T-helper 1 cell treated with Interleukin-12 subunit alpha and Interleukin-12 subunit beta and Interleukin-4 antibody, amounts not matched to agents 30 μg/mL and 1 μg/mL, for 36 hours (primary cell): ENCODE results near the gene WASL.

ENCODE experiments used
- H3K27ac Mint-ChIP-seq: one replicate; pipeline ENCODE4 v1.8.0; 2021; ENCODE audit warnings: mild to moderate bottlenecking, mixed read lengths
- H3K27me3 Mint-ChIP-seq: one replicate; pipeline ENCODE4 v1.8.0; 2021; ENCODE audit warnings: low read depth, mixed read lengths
- H3K36me3 Mint-ChIP-seq: one replicate; pipeline ENCODE4 v1.8.0; 2021; ENCODE audit warnings: low read depth, mixed read lengths
- H3K4me1 Mint-ChIP-seq: one replicate; pipeline ENCODE4 v1.8.0; 2021; ENCODE audit warnings: low read depth, mixed read lengths
- H3K4me3 Mint-ChIP-seq: one replicate; pipeline ENCODE4 v1.8.0; 2021; ENCODE audit warnings: mild to moderate bottlenecking, moderate library complexity, mixed read lengths
- H3K9me3 Mint-ChIP-seq: one replicate; pipeline ENCODE4 v1.8.0; 2021; ENCODE audit warnings: mixed read lengths

Gene WASL

GRCh38 chr7:123712619-123713018 is 36.2 kb downstream of the WASL start:
- Mint-ChIP-seq H3K9me3 (no peaks in the 10 kb centered on the region), H3K27me3 (no peaks in the 10 kb centered on the region), H3K36me3 (peaks cover 11% of the 10 kb centered on the region), H3K4me3 (peak overlapping the region; percentile 1), H3K4me1 (peaks cover 44% of the 10 kb centered on the region), H3K27ac (no peak overlapping the region)

- peaks cover 13% of the 10 kb centered on the region for H3K36me3 Mint-ChIP-seq
- peak overlapping the region; percentile 74 for H3K27ac Mint-ChIP-seq
- H3K4me3 Mint-ChIP-seq = peak overlapping the region; percentile 64
These were observed 36.9 kb downstream of the WASL start for GRCh38 chr7:123711832-123712293.

GRCh38 chr7:123710683-123711082 is 38.1 kb downstream of the WASL start:
- no peaks in the 10 kb centered on the region for H3K9me3 Mint-ChIP-seq
- H3K4me3 Mint-ChIP-seq = no peak overlapping the region
- H3K27ac Mint-ChIP-seq = peak overlapping the region; percentile 13
- H3K36me3 Mint-ChIP-seq = peaks cover 18% of the 10 kb centered on the region
- no peaks in the 10 kb centered on the region for H3K27me3 Mint-ChIP-seq
- H3K4me1 Mint-ChIP-seq = peaks cover 44% of the 10 kb centered on the region

More at GRCh38 chr7:123711832-123712293, 36.9 kb downstream of the WASL start:
- no peaks in the 10 kb centered on the region for H3K27me3 Mint-ChIP-seq
- H3K4me1 Mint-ChIP-seq = peaks cover 44% of the 10 kb centered on the region
- no peaks in the 10 kb centered on the region for H3K9me3 Mint-ChIP-seq

GRCh38 chr7:123709525-123709924 is 39.3 kb downstream of the WASL start:
- no peak overlapping the region for H3K27ac Mint-ChIP-seq
- H3K4me1 Mint-ChIP-seq = peaks cover 39% of the 10 kb centered on the region
- no peaks in the 10 kb centered on the region for H3K27me3 Mint-ChIP-seq
- no peak overlapping the region for H3K4me3 Mint-ChIP-seq
- peaks cover 25% of the 10 kb centered on the region for H3K36me3 Mint-ChIP-seq
- no peaks in the 10 kb centered on the region for H3K9me3 Mint-ChIP-seq

- peak overlapping the region; percentile 7 for H3K27ac Mint-ChIP-seq
- H3K4me3 Mint-ChIP-seq = no peak overlapping the region
- peaks cover 10% of the 10 kb centered on the region for H3K4me1 Mint-ChIP-seq
- H3K36me3 Mint-ChIP-seq = peaks cover 24% of the 10 kb centered on the region
- no peaks in the 10 kb centered on the region for H3K27me3 Mint-ChIP-seq
- no peaks in the 10 kb centered on the region for H3K9me3 Mint-ChIP-seq
These were observed 43.4 kb downstream of the WASL start for GRCh38 chr7:123705211-123705901.

- H3K9me3 Mint-ChIP-seq = no peaks in the 10 kb centered on the region
- H3K27me3 Mint-ChIP-seq = no peaks in the 10 kb centered on the region
- H3K4me1 Mint-ChIP-seq = no peaks in the 10 kb centered on the region
- no peak overlapping the region for H3K4me3 Mint-ChIP-seq
- peaks cover 19% of the 10 kb centered on the region for H3K36me3 Mint-ChIP-seq
- no peak overlapping the region for H3K27ac Mint-ChIP-seq
These were observed 52.7 kb downstream of the WASL start for GRCh38 chr7:123695944-123696677.

- no peaks in the 10 kb centered on the region for H3K27me3 Mint-ChIP-seq
- no peak overlapping the region for H3K4me3 Mint-ChIP-seq
- no peak overlapping the region for H3K27ac Mint-ChIP-seq
- H3K36me3 Mint-ChIP-seq = peaks cover 23% of the 10 kb centered on the region
- H3K9me3 Mint-ChIP-seq = no peaks in the 10 kb centered on the region
- no peaks in the 10 kb centered on the region for H3K4me1 Mint-ChIP-seq
These were observed 56.3 kb downstream of the WASL start for GRCh38 chr7:123692471-123692877.

- Mint-ChIP-seq H3K4me1 (no peaks in the 10 kb centered on the region), H3K4me3 (no peak overlapping the region), H3K9me3 (no peaks in the 10 kb centered on the region), H3K27ac (no peak overlapping the region), H3K36me3 (peaks cover 19% of the 10 kb centered on the region), H3K27me3 (no peaks in the 10 kb centered on the region)
These were observed 58.3 kb downstream of the WASL start for GRCh38 chr7:123690550-123690949.

GRCh38 chr7:123689250-123689649 is 59.6 kb downstream of the WASL start:
- no peak overlapping the region for H3K4me3 Mint-ChIP-seq
- peaks cover 13% of the 10 kb centered on the region for H3K36me3 Mint-ChIP-seq
- H3K27ac Mint-ChIP-seq = no peak overlapping the region
- H3K4me1 Mint-ChIP-seq = no peaks in the 10 kb centered on the region
- H3K9me3 Mint-ChIP-seq = no peaks in the 10 kb centered on the region
- no peaks in the 10 kb centered on the region for H3K27me3 Mint-ChIP-seq

- Mint-ChIP-seq H3K27ac (no peak overlapping the region), H3K4me1 (no peaks in the 10 kb centered on the region), H3K36me3 (peaks cover 14% of the 10 kb centered on the region), H3K27me3 (no peaks in the 10 kb centered on the region), H3K9me3 (no peaks in the 10 kb centered on the region), H3K4me3 (no peak overlapping the region)
These were observed 61.1 kb downstream of the WASL start for GRCh38 chr7:123687727-123688126.

- Mint-ChIP-seq H3K4me1 (no peaks in the 10 kb centered on the region), H3K36me3 (peaks cover 13% of the 10 kb centered on the region), H3K4me3 (no peak overlapping the region), H3K27me3 (no peaks in the 10 kb centered on the region), H3K9me3 (no peaks in the 10 kb centered on the region), H3K27ac (no peak overlapping the region)
These were observed 61.6 kb downstream of the WASL start for GRCh38 chr7:123687161-123687560.

GRCh38 chr7:123682690-123683089 is 66.1 kb downstream of the WASL start:
- H3K9me3 Mint-ChIP-seq = no peaks in the 10 kb centered on the region
- no peak overlapping the region for H3K27ac Mint-ChIP-seq
- H3K4me3 Mint-ChIP-seq = no peak overlapping the region
- H3K36me3 Mint-ChIP-seq = peaks cover 7% of the 10 kb centered on the region
- H3K27me3 Mint-ChIP-seq = no peaks in the 10 kb centered on the region
- no peaks in the 10 kb centered on the region for H3K4me1 Mint-ChIP-seq

GRCh38 chr7:123681561-123681960 is 67.2 kb downstream of the WASL start:
- H3K27ac Mint-ChIP-seq = no peak overlapping the region
- no peak overlapping the region for H3K4me3 Mint-ChIP-seq
- H3K9me3 Mint-ChIP-seq = no peaks in the 10 kb centered on the region
- no peaks in the 10 kb centered on the region for H3K27me3 Mint-ChIP-seq
- H3K36me3 Mint-ChIP-seq = peaks cover 7% of the 10 kb centered on the region
- H3K4me1 Mint-ChIP-seq = no peaks in the 10 kb centered on the region

- Mint-ChIP-seq H3K9me3 (no peaks in the 10 kb centered on the region), H3K4me1 (no peaks in the 10 kb centered on the region), H3K4me3 (no peak overlapping the region), H3K27me3 (no peaks in the 10 kb centered on the region), H3K27ac (no peak overlapping the region), H3K36me3 (peaks cover 7% of the 10 kb centered on the region)
These were observed 68.2 kb downstream of the WASL start for GRCh38 chr7:123680580-123680979.

- Mint-ChIP-seq H3K4me1 (no peaks in the 10 kb centered on the region), H3K9me3 (no peaks in the 10 kb centered on the region), H3K36me3 (peaks cover 7% of the 10 kb centered on the region), H3K27ac (no peak overlapping the region), H3K27me3 (no peaks in the 10 kb centered on the region), H3K4me3 (no peak overlapping the region)
These were observed 69.2 kb downstream of the WASL start for GRCh38 chr7:123679614-123680013.
